ENCODE results near the gene SLIT3.

Gene SLIT3

GRCh38 chr5:168781941-168782571 is 518.9 kb downstream of the SLIT3 start:
- no peak for DNase-seq

GRCh38 chr5:168780888-168781287 is 520.1 kb downstream of the SLIT3 start:
- no peak for DNase-seq

GRCh38 chr5:168779333-168779732 is 521.6 kb downstream of the SLIT3 start:
- no peak for DNase-seq

GRCh38 chr5:168778536-168778935 is 522.4 kb downstream of the SLIT3 start:
- DNase-seq, result no peak

- no peak for DNase-seq
Measured at GRCh38 chr5:168777651-168778050, 523.3 kb downstream of the SLIT3 start.

- no peak for DNase-seq
Measured at GRCh38 chr5:168776070-168776469, 524.9 kb downstream of the SLIT3 start.

- no peak for DNase-seq
Measured at GRCh38 chr5:168773226-168773625, 527.7 kb downstream of the SLIT3 start.

GRCh38 chr5:168772316-168772961 is 528.5 kb downstream of the SLIT3 start:
- DNase-seq, result no peak

- no peak for DNase-seq
Measured at GRCh38 chr5:168771678-168772077, 529.3 kb downstream of the SLIT3 start.

GRCh38 chr5:168770996-168771395 is 529.9 kb downstream of the SLIT3 start:
- no peak for DNase-seq

- DNase-seq, result no peak
Measured at GRCh38 chr5:168770036-168770498, 530.9 kb downstream of the SLIT3 start.

- no peak for DNase-seq
Measured at GRCh38 chr5:168768172-168768571, 532.8 kb downstream of the SLIT3 start.

GRCh38 chr5:168766426-168766700 is 534.6 kb downstream of the SLIT3 start:
- DNase-seq, result no peak

- no peak for DNase-seq
Measured at GRCh38 chr5:168765551-168766425, 535.2 kb downstream of the SLIT3 start.

- DNase-seq, result no peak
Measured at GRCh38 chr5:168765086-168765550, 535.8 kb downstream of the SLIT3 start.

GRCh38 chr5:168756453-168757391 is 544.2 kb downstream of the SLIT3 start:
- no peak for DNase-seq

GRCh38 chr5:168755548-168756093 is 545.3 kb downstream of the SLIT3 start:
- DNase-seq, result no peak

- no peak for DNase-seq
Measured at GRCh38 chr5:168753691-168754254, 547.2 kb downstream of the SLIT3 start.

- DNase-seq, result no peak
Measured at GRCh38 chr5:168752416-168753190, 548.3 kb downstream of the SLIT3 start.

GRCh38 chr5:168752012-168752411 is 548.9 kb downstream of the SLIT3 start:
- no peak for DNase-seq

- no peak for DNase-seq
Measured at GRCh38 chr5:168750926-168751325, 550.0 kb downstream of the SLIT3 start.

All from CD4-positive, alpha-beta T cell treated with Interleukin-15 for 1 hour (primary cell).